Measurements from ENCODE around the gene NR3C2. TPM values are rescaled to one million over a fixed set of nuclear protein-coding genes. Genes with fewer than 3 reads are reported as not detected.

The NR3C2 gene
- 32.6 TPM for total RNA-seq

DNA sequence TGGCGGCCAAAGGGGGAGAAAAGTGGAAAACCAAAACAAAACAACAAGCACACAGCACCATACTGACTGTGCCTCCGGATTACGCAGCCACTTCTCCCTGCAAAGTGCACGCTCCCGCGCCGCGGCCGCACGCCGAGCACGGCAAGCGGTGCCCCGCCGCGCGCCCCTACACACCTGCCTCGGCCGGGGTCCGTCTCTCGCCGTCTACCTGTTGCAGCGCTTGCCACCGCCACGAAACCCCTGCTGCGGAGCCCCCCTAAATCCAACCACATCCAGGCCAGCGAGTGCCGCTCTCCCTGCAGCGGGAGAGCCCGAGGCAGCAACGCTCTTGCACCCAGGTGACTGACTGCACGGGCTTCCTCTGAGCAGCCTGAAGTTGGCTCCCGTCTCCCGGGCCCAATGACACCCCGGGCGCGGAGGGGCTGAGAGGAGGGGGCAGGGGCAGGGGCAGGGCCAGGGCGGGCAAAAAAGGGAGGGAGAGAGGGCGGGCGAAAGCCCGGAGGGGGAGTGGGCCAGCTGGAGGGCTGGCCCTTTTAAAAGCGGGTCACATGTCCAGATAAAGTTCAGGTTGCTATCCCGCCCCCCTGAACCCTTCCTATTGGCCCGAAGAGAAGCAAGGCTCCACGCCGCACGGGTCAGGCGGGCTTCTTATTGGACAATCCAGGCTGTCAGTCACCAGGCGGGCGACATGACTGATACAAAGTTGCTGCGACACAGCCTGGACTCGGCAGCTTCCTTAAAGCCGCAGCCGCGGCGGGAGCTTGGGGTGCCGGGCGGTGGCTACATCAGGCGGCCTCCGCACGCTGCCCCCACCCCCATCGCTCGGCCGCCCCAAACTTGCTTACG is at the start of gene NR3C2:
Gene NR3C2 (minus strand): TSS at position 429 of the 846 bp plus-strand sequence.

